Stimulated activated CD8-positive, alpha-beta memory T cell treated with anti-CD3 and anti-CD28 coated beads, Interleukin-2, amount 100 ng/mL, for 48 hours (primary cell): ENCODE data around the gene CFAP92.
A peak's percentile ranks its signal among the peaks of the same experiment; 100 is the strongest.
"Not testable (repeated sequence)": the region's sequence is repeated elsewhere in the genome, so short reads cannot be mapped to it uniquely, and the experiment has no call there.

Experiments
- DNase-seq, 2 donors: peaks; one replicate each; pipeline ENCODE4 v3.0.0-alpha.2; 2020; ENCODE audit warnings: low read depth in 2 of 2

The CFAP92 gene

GRCh38 chr3:128942161-128942952 lies 51.5 kb downstream of the CFAP92 start:
- DNase-seq = no peak

- no peak for DNase-seq
Observed at GRCh38 chr3:128940252-128940651, 53.6 kb downstream of the CFAP92 start.

GRCh38 chr3:128936341-128936740 lies 57.5 kb downstream of the CFAP92 start:
- no peak for DNase-seq

- DNase-seq = no peak
Observed at GRCh38 chr3:128935922-128936321, 58.0 kb downstream of the CFAP92 start.

GRCh38 chr3:128933922-128934253 lies 60.0 kb downstream of the CFAP92 start:
- DNase-seq = no peak

- no peak for DNase-seq
Observed at GRCh38 chr3:128933213-128933921, 60.5 kb downstream of the CFAP92 start.

- no peak for DNase-seq
Observed at GRCh38 chr3:128932516-128933212, 61.2 kb downstream of the CFAP92 start.

GRCh38 chr3:128931046-128931445 lies 62.8 kb downstream of the CFAP92 start:
- DNase-seq = no peak

- no peak for DNase-seq
Observed at GRCh38 chr3:128929364-128929763, 64.5 kb downstream of the CFAP92 start.

- not testable (repeated sequence) for DNase-seq
Observed at GRCh38 chr3:128923986-128924385, 69.9 kb downstream of the CFAP92 start.

GRCh38 chr3:128923576-128923975 lies 70.3 kb downstream of the CFAP92 start:
- no peak for DNase-seq

- DNase-seq = peak; percentile 4 to 36
Observed at GRCh38 chr3:128922804-128923459, 70.9 kb downstream of the CFAP92 start.

- no peak for DNase-seq
Observed at GRCh38 chr3:128919988-128920387, 73.9 kb downstream of the CFAP92 start.

GRCh38 chr3:128917291-128917690 lies 76.6 kb downstream of the CFAP92 start:
- no peak for DNase-seq

- DNase-seq = no peak
Observed at GRCh38 chr3:128914966-128915645, 78.8 kb downstream of the CFAP92 start.

GRCh38 chr3:128911911-128912310 lies 82.0 kb downstream of the CFAP92 start:
- DNase-seq = no peak

GRCh38 chr3:128910006-128910405 lies 83.9 kb downstream of the CFAP92 start:
- DNase-seq = no peak

- no peak for DNase-seq
Observed at GRCh38 chr3:128908951-128909350, 84.9 kb downstream of the CFAP92 start.

- DNase-seq = no peak
Observed at GRCh38 chr3:128907706-128908445, 86.0 kb downstream of the CFAP92 start.

- no peak for DNase-seq
Observed at GRCh38 chr3:128906804-128907525, 86.9 kb downstream of the CFAP92 start.
